ENCODE data around the gene PAX7. TPM values are rescaled to one million over a fixed set of nuclear protein-coding genes. Genes with fewer than 3 reads are reported as not detected.
"Not testable (repeated sequence)": the region's sequence is repeated elsewhere in the genome, so short reads cannot be mapped to it uniquely, and the experiment has no call there.

Gene PAX7
- total RNA-seq, 2 experiments from 2014 or later, result not detected

GRCh38 chr1:18751425-18751824 lies 120.8 kb downstream of the PAX7 start:
- no peak for DNase-seq
- ChIA-PET CTCF (no interaction called here), POLR2A (no interaction called here)
- Mint-ChIP-seq H3K27me3 (peaks cover 33% of the 10 kb centered on the region), H3K36me3 (no peaks in the 10 kb centered on the region), H3K4me1 (ENCODE audit: low read depth) (no peaks in the 10 kb centered on the region), H3K27ac (no peak overlapping the region), H3K9me3 (peaks cover 21% of the 10 kb centered on the region), H3K4me3 (no peak overlapping the region)
- intact Hi-C loops (cut with micrococcal nuclease), result no loop called here

GRCh38 chr1:18752409-18752808 lies 121.8 kb downstream of the PAX7 start:
- H3K9me3 Mint-ChIP-seq, result peaks cover 24% of the 10 kb centered on the region
- H3K27ac Mint-ChIP-seq, result no peak overlapping the region
- no peak overlapping the region for H3K4me3 Mint-ChIP-seq
- no peak for DNase-seq
- ChIA-PET CTCF (no interaction called here), POLR2A (no interaction called here)
- H3K36me3 Mint-ChIP-seq, result no peaks in the 10 kb centered on the region
- no peaks in the 10 kb centered on the region for H3K4me1 Mint-ChIP-seq (ENCODE audit: low read depth)
- peaks cover 34% of the 10 kb centered on the region for H3K27me3 Mint-ChIP-seq
- intact Hi-C loops (cut with micrococcal nuclease), result no loop called here

- Mint-ChIP-seq H3K27ac (no peak overlapping the region), H3K4me3 (no peak overlapping the region), H3K36me3 (no peaks in the 10 kb centered on the region), H3K9me3 (peaks cover 18% of the 10 kb centered on the region), H3K4me1 (ENCODE audit: low read depth) (no peaks in the 10 kb centered on the region), H3K27me3 (peaks cover 34% of the 10 kb centered on the region)
- ChIA-PET POLR2A (no interaction called here), CTCF (no interaction called here)
- DNase-seq, result no peak
- intact Hi-C loops (cut with micrococcal nuclease), result no loop called here
Measured at GRCh38 chr1:18760156-18760555, 129.5 kb downstream of the PAX7 start.

GRCh38 chr1:18761948-18762840 lies 131.5 kb downstream of the PAX7 start:
- no peak for DNase-seq
- Mint-ChIP-seq H3K4me1 (ENCODE audit: low read depth) (no peaks in the 10 kb centered on the region), H3K9me3 (peaks cover 7% of the 10 kb centered on the region), H3K27ac (no peak overlapping the region), H3K36me3 (no peaks in the 10 kb centered on the region), H3K27me3 (peaks cover 30% of the 10 kb centered on the region), H3K4me3 (no peak overlapping the region)
- CTCF ChIA-PET, result interaction anchor here (1.1 kb wide), 1 partner anchor 186 kb away, joined by 3 read pairs; no protein-coding TSS in a partner anchor
- POLR2A ChIA-PET, result no interaction called here
- intact Hi-C loops (cut with micrococcal nuclease), result no loop called here

- ChIA-PET CTCF (no interaction called here), POLR2A (no interaction called here)
- DNase-seq, result no peak
- no peak overlapping the region for H3K27ac Mint-ChIP-seq
- H3K4me1 Mint-ChIP-seq (ENCODE audit: low read depth), result no peaks in the 10 kb centered on the region
- H3K9me3 Mint-ChIP-seq, result no peaks in the 10 kb centered on the region
- no peaks in the 10 kb centered on the region for H3K36me3 Mint-ChIP-seq
- intact Hi-C loops (cut with micrococcal nuclease), result no loop called here
- H3K27me3 Mint-ChIP-seq, result peaks cover 35% of the 10 kb centered on the region
- H3K4me3 Mint-ChIP-seq, result no peak overlapping the region
Measured at GRCh38 chr1:18764362-18764761, 133.7 kb downstream of the PAX7 start.

GRCh38 chr1:18765725-18766124 lies 135.1 kb downstream of the PAX7 start:
- intact Hi-C loops (cut with micrococcal nuclease), result no loop called here
- POLR2A ChIA-PET, result no interaction called here

GRCh38 chr1:18766328-18766727 lies 135.7 kb downstream of the PAX7 start:
- no peak for DNase-seq
- Mint-ChIP-seq H3K36me3 (no peaks in the 10 kb centered on the region), H3K4me3 (no peak overlapping the region), H3K4me1 (ENCODE audit: low read depth) (no peaks in the 10 kb centered on the region), H3K27me3 (peaks cover 37% of the 10 kb centered on the region), H3K9me3 (no peaks in the 10 kb centered on the region), H3K27ac (no peak overlapping the region)
- POLR2A ChIA-PET, result no interaction called here
- CTCF ChIA-PET, result no interaction called here
- intact Hi-C loops (cut with micrococcal nuclease), result no loop called here

More at GRCh38 chr1:18765725-18766124, 135.1 kb downstream of the PAX7 start:
- CTCF ChIA-PET, result no interaction called here
- Mint-ChIP-seq H3K27me3 (peaks cover 40% of the 10 kb centered on the region), H3K4me3 (no peak overlapping the region), H3K36me3 (no peaks in the 10 kb centered on the region), H3K4me1 (ENCODE audit: low read depth) (no peaks in the 10 kb centered on the region), H3K9me3 (no peaks in the 10 kb centered on the region), H3K27ac (no peak overlapping the region)
- no peak for DNase-seq

- CTCF ChIA-PET, result not testable (repeated sequence)
Measured at GRCh38 chr1:18767576-18767975, 136.9 kb downstream of the PAX7 start.

GRCh38 chr1:18768086-18768485 lies 137.4 kb downstream of the PAX7 start:
- no peaks in the 10 kb centered on the region for H3K4me1 Mint-ChIP-seq (ENCODE audit: low read depth)
- H3K9me3 Mint-ChIP-seq, result no peaks in the 10 kb centered on the region
- DNase-seq, result no peak
- H3K36me3 Mint-ChIP-seq, result no peaks in the 10 kb centered on the region
- peaks cover 33% of the 10 kb centered on the region for H3K27me3 Mint-ChIP-seq
- H3K4me3 Mint-ChIP-seq, result no peak overlapping the region
- ChIA-PET POLR2A (no interaction called here), CTCF (no interaction called here)
- no peak overlapping the region for H3K27ac Mint-ChIP-seq
- intact Hi-C loops (cut with micrococcal nuclease), result no loop called here

More at GRCh38 chr1:18767576-18767975, 136.9 kb downstream of the PAX7 start:
- H3K27ac Mint-ChIP-seq; DNase-seq; H3K4me1 Mint-ChIP-seq (ENCODE audit: low read depth); H3K4me3 Mint-ChIP-seq; H3K9me3 Mint-ChIP-seq; POLR2A ChIA-PET; H3K36me3 Mint-ChIP-seq; intact Hi-C loops (cut with micrococcal nuclease): not testable (repeated sequence)
- H3K27me3 Mint-ChIP-seq, result peaks cover 33% of the 10 kb centered on the region

- H3K9me3 Mint-ChIP-seq, result no peaks in the 10 kb centered on the region
- intact Hi-C loops (cut with micrococcal nuclease), result no loop called here
- ChIA-PET CTCF (no interaction called here), POLR2A (no interaction called here)
- no peaks in the 10 kb centered on the region for H3K36me3 Mint-ChIP-seq
- H3K4me3 Mint-ChIP-seq, result no peak overlapping the region
- no peaks in the 10 kb centered on the region for H3K4me1 Mint-ChIP-seq (ENCODE audit: low read depth)
- H3K27me3 Mint-ChIP-seq, result peaks cover 34% of the 10 kb centered on the region
- no peak for DNase-seq
- no peak overlapping the region for H3K27ac Mint-ChIP-seq
Measured at GRCh38 chr1:18769140-18769539, 138.5 kb downstream of the PAX7 start.

- intact Hi-C loops (cut with micrococcal nuclease), result no loop called here
- ChIA-PET CTCF (no interaction called here), POLR2A (no interaction called here)
- Mint-ChIP-seq H3K9me3 (no peaks in the 10 kb centered on the region), H3K27ac (no peak overlapping the region), H3K27me3 (peaks cover 30% of the 10 kb centered on the region), H3K4me1 (ENCODE audit: low read depth) (no peaks in the 10 kb centered on the region), H3K36me3 (no peaks in the 10 kb centered on the region), H3K4me3 (no peak overlapping the region)
- no peak for DNase-seq
Measured at GRCh38 chr1:18770799-18771198, 140.2 kb downstream of the PAX7 start.

GRCh38 chr1:18773753-18774152 lies 143.1 kb downstream of the PAX7 start:
- intact Hi-C loops (cut with micrococcal nuclease), result no loop called here
- peaks cover 33% of the 10 kb centered on the region for H3K27me3 Mint-ChIP-seq
- POLR2A ChIA-PET, result no interaction called here
- DNase-seq, result no peak
- CTCF ChIA-PET, result no interaction called here
- no peaks in the 10 kb centered on the region for H3K9me3 Mint-ChIP-seq
- H3K36me3 Mint-ChIP-seq, result no peaks in the 10 kb centered on the region
- no peak overlapping the region for H3K4me3 Mint-ChIP-seq
- no peak overlapping the region for H3K27ac Mint-ChIP-seq
- no peaks in the 10 kb centered on the region for H3K4me1 Mint-ChIP-seq (ENCODE audit: low read depth)

GRCh38 chr1:18775341-18775740 lies 144.7 kb downstream of the PAX7 start:
- Mint-ChIP-seq H3K4me1 (ENCODE audit: low read depth) (no peaks in the 10 kb centered on the region), H3K36me3 (no peaks in the 10 kb centered on the region), H3K4me3 (no peak overlapping the region), H3K27me3 (peaks cover 25% of the 10 kb centered on the region), H3K9me3 (no peaks in the 10 kb centered on the region), H3K27ac (no peak overlapping the region)
- no peak for DNase-seq
- intact Hi-C loops (cut with micrococcal nuclease), result no loop called here
- ChIA-PET POLR2A (no interaction called here), CTCF (no interaction called here)
